HG03097 (cell line): ENCODE measurements around the gene EFEMP2.

ENCODE experiments used
- ATAC-seq: cut with Tn5 transposase; IDR thresholded peaks from one replicate; pipeline ENCODE4 v1.9.1; 2021; ENCODE audit not compliant: unreplicated experiment, low FRiP score

The EFEMP2 gene

DNA sequence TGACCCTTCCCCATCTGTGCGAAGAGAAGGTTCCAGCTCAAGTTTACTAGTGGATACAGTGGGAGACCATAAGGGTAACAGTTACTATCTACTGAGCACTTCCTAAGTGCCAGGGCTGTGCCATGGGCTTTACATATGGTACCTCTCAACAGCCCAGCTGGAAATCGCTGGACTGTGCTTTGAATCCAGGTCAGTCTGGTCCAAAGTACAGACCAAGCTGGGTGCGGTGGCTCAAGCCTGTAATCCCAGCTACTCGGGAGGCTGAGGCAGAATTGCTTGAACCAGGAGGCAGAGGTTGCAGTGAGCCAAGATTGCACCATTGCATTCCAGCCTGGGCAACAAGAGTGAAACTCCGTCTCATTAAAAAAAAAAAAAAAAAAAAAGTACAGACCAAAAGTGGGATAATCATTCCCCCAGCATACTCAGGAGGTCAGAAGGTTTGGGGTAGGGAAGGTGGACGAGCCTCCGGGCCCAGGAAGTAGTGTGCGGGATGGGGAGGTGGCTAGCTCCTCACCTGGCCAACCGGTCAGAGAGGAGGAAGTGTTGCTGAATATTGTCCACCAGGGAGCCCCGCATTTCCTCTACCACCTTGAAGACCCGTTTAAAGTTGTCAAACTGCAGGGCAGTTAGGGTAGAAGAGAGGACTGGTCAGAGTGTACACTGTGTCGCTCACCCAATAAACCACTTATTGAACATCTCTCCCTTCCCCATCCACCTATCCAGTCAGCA lies 13.4 kb upstream of the EFEMP2 start:
- no peak for ATAC-seq

- ATAC-seq: no peak
These were observed 12.6 kb upstream of the EFEMP2 start for GRCh38 chr11:65885231-65885630.

- no peak for ATAC-seq
These were observed 12.1 kb upstream of the EFEMP2 start for GRCh38 chr11:65884716-65885092.

GRCh38 chr11:65883786-65884715 lies 11.5 kb upstream of the EFEMP2 start:
- ATAC-seq: no peak

DNA sequence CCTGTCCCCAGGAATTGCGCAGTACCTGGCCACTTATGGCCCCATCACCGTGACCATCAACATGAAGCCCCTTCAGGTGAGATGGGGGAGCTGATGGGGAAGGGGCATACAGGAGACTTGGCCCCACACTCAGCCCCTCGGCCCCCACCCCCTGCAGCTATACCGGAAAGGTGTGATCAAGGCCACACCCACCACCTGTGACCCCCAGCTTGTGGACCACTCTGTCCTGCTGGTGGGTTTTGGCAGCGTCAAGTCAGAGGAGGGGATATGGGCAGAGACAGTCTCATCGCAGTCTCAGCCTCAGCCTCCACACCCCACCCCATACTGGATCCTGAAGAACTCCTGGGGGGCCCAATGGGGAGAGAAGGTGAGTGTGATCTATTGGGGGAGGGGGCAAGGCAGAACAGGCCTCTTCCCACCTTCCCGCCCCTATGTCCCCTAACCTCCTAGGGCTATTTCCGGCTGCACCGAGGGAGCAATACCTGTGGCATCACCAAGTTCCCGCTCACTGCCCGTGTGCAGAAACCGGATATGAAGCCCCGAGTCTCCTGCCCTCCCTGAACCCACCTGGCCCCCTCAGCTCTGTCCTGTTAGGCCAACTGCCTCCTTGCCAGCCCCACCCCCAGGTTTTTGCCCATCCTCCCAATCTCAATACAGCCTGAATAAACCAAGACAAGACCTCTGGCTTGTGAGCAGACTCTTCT lies 10.6 kb upstream of the EFEMP2 start:
- no peak for ATAC-seq

DNA sequence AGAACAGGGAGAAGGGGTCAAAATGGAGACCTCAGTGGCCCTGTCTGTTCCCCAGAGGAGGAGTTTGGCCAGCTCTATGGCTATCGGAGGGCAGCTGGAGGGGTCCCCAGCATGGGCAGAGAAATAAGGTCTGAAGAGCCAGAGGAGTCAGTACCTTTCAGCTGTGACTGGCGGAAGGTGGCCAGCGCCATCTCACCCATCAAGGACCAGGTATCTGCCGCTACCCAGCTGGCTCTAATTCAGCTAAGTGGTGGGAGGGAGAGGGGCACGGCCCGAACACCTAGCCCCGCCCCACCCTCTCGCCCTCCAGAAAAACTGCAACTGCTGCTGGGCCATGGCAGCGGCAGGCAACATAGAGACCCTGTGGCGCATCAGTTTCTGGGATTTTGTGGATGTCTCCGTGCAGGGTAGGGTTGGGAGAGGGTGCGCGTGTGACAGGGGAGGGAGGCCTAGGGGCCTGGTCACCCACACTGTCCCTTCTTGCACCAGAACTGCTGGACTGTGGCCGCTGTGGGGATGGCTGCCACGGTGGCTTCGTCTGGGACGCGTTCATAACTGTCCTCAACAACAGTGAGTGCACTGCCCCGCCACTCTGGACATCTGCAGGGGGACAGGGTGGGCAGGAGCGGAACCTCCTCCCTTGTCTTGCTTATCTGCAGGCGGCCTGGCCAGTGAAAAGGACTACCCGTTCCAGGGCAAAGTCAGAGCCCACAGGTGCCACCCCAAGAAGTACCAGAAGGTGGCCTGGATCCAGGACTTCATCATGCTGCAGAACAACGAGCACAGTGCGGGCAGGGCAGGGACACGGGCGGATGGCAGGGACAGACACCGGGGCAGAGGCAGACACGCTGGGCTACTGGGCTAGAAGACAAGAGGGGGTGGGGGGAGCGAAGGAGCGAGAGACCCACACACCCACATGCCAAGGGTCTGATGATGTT lies 9.8 kb upstream of the EFEMP2 start:
- ATAC-seq: no peak

- ATAC-seq: no peak
These were observed 8.3 kb upstream of the EFEMP2 start for GRCh38 chr11:65880844-65881421.

DNA sequence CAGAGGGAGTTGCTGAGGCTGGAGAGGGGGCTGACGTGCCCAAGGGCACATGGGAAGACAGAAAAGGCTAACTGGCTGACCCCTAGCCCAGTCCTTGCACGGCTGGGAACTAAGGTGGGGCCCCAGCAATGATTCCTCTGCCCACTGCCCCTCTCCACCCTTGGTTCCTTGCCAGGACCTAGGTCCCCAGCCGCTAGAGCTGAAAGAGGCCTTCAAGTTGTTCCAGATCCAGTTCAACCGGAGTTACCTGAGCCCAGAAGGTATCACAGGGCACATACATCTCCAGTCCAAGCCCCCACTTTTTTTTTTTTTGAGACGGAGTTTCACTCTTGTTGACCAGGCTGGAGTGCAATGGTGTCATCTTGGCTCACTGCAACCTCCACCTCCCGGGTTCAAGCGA lies 7.4 kb upstream of the EFEMP2 start:
- no peak for ATAC-seq

DNA sequence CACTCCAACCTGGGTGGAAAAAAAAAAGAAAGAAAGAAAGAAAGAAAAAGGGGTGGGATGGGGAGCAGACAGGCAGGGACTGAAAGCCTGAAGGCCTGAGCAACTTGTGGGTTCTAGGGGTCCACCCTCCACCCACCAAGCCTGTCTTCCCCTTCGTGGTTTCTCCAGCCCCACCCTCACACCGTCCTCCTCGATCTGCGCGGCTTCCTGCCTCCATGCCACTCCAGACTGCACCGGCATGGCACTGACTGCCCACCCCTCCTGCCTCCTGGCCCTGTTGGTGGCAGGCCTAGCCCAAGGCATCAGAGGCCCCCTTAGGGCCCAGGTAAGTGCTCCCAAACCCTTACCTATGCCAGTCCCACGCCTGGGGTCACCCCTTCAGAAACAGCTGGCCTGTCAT lies 7.0 kb upstream of the EFEMP2 start, which contains the start of gene CTSW:
TSS of gene CTSW (plus strand) at position 221 of the 400 bp plus-strand sequence. CDS start at position 239, 18 bp downstream.
- no peak for ATAC-seq

- peak; percentile 59 for ATAC-seq
These were observed 937 bp upstream of the EFEMP2 start for GRCh38 chr11:65873318-65874156.

DNA sequence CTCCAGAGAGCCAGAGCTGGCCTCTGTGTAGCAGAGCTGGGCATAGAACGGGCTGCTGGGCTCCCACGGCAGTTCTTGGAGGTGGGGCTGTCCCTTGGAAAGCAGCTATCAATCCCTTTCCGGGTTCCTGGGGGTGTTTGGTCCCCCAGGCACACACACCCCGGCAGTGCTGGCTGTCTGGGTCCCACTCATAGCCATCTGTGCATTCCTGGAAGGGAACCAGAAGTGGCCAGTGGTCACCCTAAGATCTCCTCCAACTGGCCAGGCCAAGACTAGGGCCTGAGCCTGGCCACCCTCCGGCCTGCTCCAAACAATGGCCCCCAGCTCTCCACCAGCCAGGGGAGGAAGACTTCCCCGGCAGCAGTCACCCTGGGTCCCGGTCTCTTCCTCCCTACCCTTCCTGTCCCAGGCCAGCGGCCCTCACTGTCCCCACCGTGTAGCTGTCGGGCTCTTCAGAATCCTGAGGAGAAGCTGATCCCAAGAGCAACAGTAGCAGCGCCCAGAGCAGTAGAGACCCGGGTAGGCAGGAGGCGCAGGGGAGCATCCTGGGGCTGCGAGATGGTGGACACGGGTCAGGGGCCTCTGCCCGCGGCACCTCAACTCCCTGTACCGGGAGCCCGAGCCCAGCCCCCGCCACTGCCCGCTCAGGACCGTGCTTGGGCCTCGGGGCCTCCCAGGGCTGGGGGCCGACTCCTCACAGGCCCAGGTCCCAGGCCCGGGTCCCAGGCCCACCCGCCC lies 620 bp downstream of the EFEMP2 start:
- ATAC-seq: no peak

GRCh38 chr11:65870706-65871681 lies 1.6 kb downstream of the EFEMP2 start:
- ATAC-seq: no peak

DNA sequence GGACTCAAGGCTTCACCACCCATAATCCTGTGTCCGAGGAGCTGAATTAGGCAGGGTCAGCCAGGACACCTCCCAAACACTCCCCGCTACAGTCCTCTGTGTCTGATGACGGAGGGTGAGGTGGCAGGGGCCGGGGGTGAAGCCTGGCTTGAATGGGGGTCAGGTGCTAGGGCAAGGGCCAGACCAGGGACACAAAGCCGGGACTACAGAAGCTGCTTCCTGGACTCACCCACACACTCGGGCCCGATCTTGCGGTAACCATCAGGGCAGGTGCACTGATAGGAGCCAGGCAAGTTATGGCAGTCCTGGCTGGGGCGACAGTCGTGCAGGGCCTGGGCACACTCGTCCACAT lies 2.3 kb downstream of the EFEMP2 start:
- ATAC-seq: no peak

DNA sequence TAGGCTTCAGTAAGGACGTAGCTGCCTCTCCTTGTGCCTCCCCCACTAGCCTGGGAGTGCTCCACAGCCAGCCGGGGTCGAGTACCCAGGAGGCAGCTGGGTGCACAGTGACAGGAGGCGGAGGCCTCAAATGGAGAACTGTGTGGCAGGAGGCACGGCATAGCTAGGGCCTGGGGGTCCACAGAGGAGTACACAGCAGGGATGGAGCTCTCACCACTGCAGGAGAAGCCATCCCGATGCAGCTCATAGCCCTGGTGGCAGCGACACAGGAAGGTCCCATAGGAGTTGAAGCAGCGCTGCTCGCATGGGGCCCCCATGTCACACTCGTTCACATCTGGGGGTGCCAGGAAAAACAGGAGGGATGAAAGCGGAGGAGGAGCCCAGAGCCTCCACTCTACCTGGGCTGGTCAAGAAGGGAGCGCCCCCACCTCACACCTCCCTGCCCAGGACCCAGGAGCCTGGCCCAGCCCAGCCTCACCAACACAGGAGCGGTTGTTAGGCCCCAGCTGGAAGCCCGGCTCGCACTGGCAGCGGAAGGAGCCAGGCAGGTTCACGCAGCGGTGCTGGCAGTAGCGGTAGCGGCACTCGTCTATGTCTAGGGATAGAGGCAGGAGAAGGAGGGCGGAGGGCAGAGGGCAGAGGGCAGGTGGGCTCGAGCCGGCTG lies 2.8 kb downstream of the EFEMP2 start:
- no peak for ATAC-seq

GRCh38 chr11:65868907-65869306 lies 3.7 kb downstream of the EFEMP2 start:
- ATAC-seq: no peak

- no peak for ATAC-seq
These were observed 4.4 kb downstream of the EFEMP2 start for GRCh38 chr11:65868076-65868667.
